ENCODE measurements around the gene P3H2. TPM values are rescaled to one million over a fixed set of nuclear protein-coding genes. Genes with fewer than 3 reads are reported as not detected.

Gene P3H2
- total and polyA plus RNA-seq, 2 of the 4 experiments (the other 2 are of a cell fraction) = 54.7 to 64.3 TPM

DNA sequence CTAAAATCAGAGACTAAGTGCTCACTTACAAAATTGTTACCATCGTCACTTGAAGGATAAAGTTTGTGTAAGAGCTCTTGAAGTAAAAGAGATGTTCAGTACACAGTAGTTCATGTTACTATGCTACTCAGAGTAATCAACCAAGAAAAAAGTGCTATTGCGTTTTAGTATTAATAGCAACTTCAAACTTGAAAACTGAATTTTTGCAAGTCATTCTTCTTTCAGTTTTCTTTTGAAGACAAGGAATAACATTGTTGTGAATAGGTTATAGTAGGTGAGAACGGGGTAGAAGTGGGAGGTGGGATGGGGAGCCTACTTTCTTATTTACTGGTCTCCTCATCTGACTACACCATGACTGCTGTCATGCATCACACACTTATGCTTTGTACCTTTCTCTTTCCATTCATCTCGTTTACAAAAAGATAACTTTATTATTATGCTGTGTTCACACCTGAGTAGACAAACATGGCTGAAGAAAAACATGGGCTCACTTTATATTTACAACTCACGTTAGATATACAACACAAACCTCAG lies 39.3 kb upstream of the P3H2 start:
- no peak overlapping the region for H3K27ac ChIP-seq (ENCODE audit: insufficient read depth, low read length)
- H2AK5ac ChIP-seq (ENCODE audit: low read depth, low read length) = no peak overlapping the region
- H3K18ac ChIP-seq (ENCODE audit: low read depth, low read length) = no peak overlapping the region
- H3K23ac ChIP-seq (ENCODE audit: low read depth, low read length) = no peak overlapping the region
- H2BK120ac ChIP-seq (ENCODE audit: low read depth, low read length) = no peak overlapping the region
- POLR2A ChIA-PET (ENCODE audit: unreplicated experiment) = no interaction called here
- H3K9me3 ChIP-seq (ENCODE audit: control insufficient read depth, insufficient read depth, low read length) = 0 out of 2 replicates have a peak, but pooled peaks cover 1% of the 10 kb centered on the region
- no peak overlapping the region for H2BK20ac ChIP-seq (ENCODE audit: low read depth, low read length)
- intact Hi-C loops (cut with micrococcal nuclease) (no loop called here), in situ Hi-C loops (cut with MboI; ENCODE audit: low sequenced_read_pairs) (no loop called here), dilution Hi-C loops (cut with HindIII; ENCODE audit: low sequenced_read_pairs, unreplicated experiment) (no loop called here)
- no peaks in the 10 kb centered on the region for H3K9me1 ChIP-seq (ENCODE audit: insufficient read depth, low read length)
- 100% methylated on average over 1 of the region's 5 CpGs; no CpG with 5 or more reads in 1 of the 2 experiments for WGBS, 2 experiments (ENCODE audit: extremely low coverage in 2 of 2, insufficient read length in 1 of 2)
- no peaks in the 10 kb centered on the region for H3K4me1 ChIP-seq (ENCODE audit: control insufficient read depth, insufficient read depth, low read length)
- H2AFZ ChIP-seq (replicated peaks; ENCODE audit: low read length, poor library complexity) = no peak overlapping the region
- H2BK5ac ChIP-seq (ENCODE audit: low read depth, low read length, poor library complexity, severe bottlenecking) = no peak overlapping the region
- H2AK9ac ChIP-seq (replicated peaks; ENCODE audit: low read depth, low read length, poor library complexity) = no peak overlapping the region
- H4K8ac ChIP-seq (ENCODE audit: low read depth in 2 of 2, low read length in 2 of 2) = no peak overlapping the region
- BruUV-seq (replicated peaks) = no TSS peak
- H4K91ac ChIP-seq (ENCODE audit: insufficient read depth, low read depth, low read length) = no peak overlapping the region
- no peak overlapping the region for H3K4me3 ChIP-seq (ENCODE audit: insufficient read depth, low read depth, low read length)
- no peaks in the 10 kb centered on the region for H3K27me3 ChIP-seq (ENCODE audit: control insufficient read depth, insufficient read depth, low read length)
- DNase-seq = no peak
- no peak for ATAC-seq (ENCODE audit: low read depth)
- no peak overlapping the region for H3K56ac ChIP-seq (ENCODE audit: extremely low read depth, insufficient read depth, low read length)
- no peak overlapping the region for H3K4me2 ChIP-seq (ENCODE audit: low read depth, low read length)
- no peaks in the 10 kb centered on the region for H3K36me3 ChIP-seq (ENCODE audit: control insufficient read depth, insufficient read depth, low read length)
- H4K5ac ChIP-seq (ENCODE audit: low read depth, low read length) = no peak overlapping the region
- no peak overlapping the region for H3K4ac ChIP-seq (ENCODE audit: low read depth, low read length)
- CTCF ChIA-PET = no interaction called here
- H3K14ac ChIP-seq (replicated peaks; ENCODE audit: low read depth, low read length) = no peak overlapping the region
- H3K79me1 ChIP-seq (ENCODE audit: low read depth in 1 of 2, low read length in 2 of 2) = no peaks in the 10 kb centered on the region
- TF ChIP-seq NFE2L2 (IDR thresholded peaks at IDR 0.05; ENCODE audit: low read depth, low read length) (0 out of 2 replicates have a peak, but pooled peaks have one; percentile 38), RCOR1 (IDR thresholded peaks at IDR 0.05; ENCODE audit: insufficient replicate concordance, low read length) (no peak)
- no peak overlapping the region for H3K9ac ChIP-seq (ENCODE audit: low read depth, low read length)
- H2BK15ac ChIP-seq (ENCODE audit: low read depth, low read length) = no peak overlapping the region
- H4K20me1 ChIP-seq (ENCODE audit: insufficient read depth, low read length) = no peaks in the 10 kb centered on the region

Data from IMR-90 (cell line).